SK-N-SH treated with all-trans-retinoic acid at 6 μM for 48 hours (cell line): ENCODE measurements around the gene PTPRN2.

Source experiments
- ATAC-seq: fragments of 200-7000 bp; cut with Tn5 transposase; 3 replicates; pipeline ENCODE4 v1.9.1; 2020; ENCODE audit warnings: mild to moderate bottlenecking, moderate library complexity
- ARNTL ChIP-seq: fragments of 450-650 bp; formaldehyde crosslinking; IDR thresholded peaks from 2 replicates; pipeline ENCODE4 v1.5.0; 2020; ENCODE audit warnings: low read depth, mild to moderate bottlenecking, moderate library complexity, borderline replicate concordance
- BACH2 ChIP-seq: fragments of 250-450 bp; sonication (Bioruptor Pico); IDR thresholded peaks from 2 replicates; pipeline ENCODE4 v1.9.0; 2021; ENCODE audit warnings: mild to moderate bottlenecking, borderline replicate concordance
- CSDC2 ChIP-seq: fragments of 250-450 bp; sonication (Bioruptor Pico); IDR thresholded peaks from 2 replicates; pipeline ENCODE4 v1.5.0; 2020; ENCODE audit warnings: mild to moderate bottlenecking, moderate library complexity
- ESRRG ChIP-seq: fragments of 250-450 bp; sonication (Bioruptor Pico); IDR thresholded peaks from 2 replicates; pipeline ENCODE4 v1.6.1; 2021; ENCODE audit warnings: mild to moderate bottlenecking
- GLIS3 ChIP-seq: fragments of 250-450 bp; sonication (Bioruptor Pico); IDR thresholded peaks from 2 replicates; pipeline ENCODE4 v1.5.0; 2020; ENCODE audit warnings: mild to moderate bottlenecking, moderate library complexity
- OSR1 ChIP-seq: fragments of 250-450 bp; sonication (Bioruptor Pico); IDR thresholded peaks from 2 replicates; pipeline ENCODE4 v1.8.0; 2022; ENCODE audit warnings: moderate library complexity, mild to moderate bottlenecking, inconsistent platforms
- PPARA ChIP-seq: fragments of 250-450 bp; sonication (Bioruptor Pico); IDR thresholded peaks from 2 replicates; pipeline ENCODE4 v1.5.0; 2020; ENCODE audit warnings: mild to moderate bottlenecking, borderline replicate concordance
- TCF4 ChIP-seq: fragments of 250-450 bp; sonication (Bioruptor Pico); IDR thresholded peaks from 2 replicates; pipeline ENCODE4 v1.8.0; 2021; ENCODE audit warnings: mild to moderate bottlenecking, moderate library complexity, borderline replicate concordance
- TOX ChIP-seq: fragments of 250-450 bp; sonication (Bioruptor Pico); IDR thresholded peaks from 2 replicates; pipeline ENCODE4 v1.8.0; 2021; ENCODE audit warnings: mild to moderate bottlenecking, moderate library complexity, borderline replicate concordance
- ZC3H10 ChIP-seq: fragments of 250-450 bp; sonication (Bioruptor Pico); IDR thresholded peaks from 2 replicates; pipeline ENCODE4 v1.5.1; 2021; ENCODE audit warnings: mild to moderate bottlenecking, moderate library complexity
- ZFP3 ChIP-seq: fragments of 250-450 bp; sonication (Bioruptor Pico); IDR thresholded peaks from 2 replicates; pipeline ENCODE4 v1.5.0; 2020; ENCODE audit warnings: mild to moderate bottlenecking, moderate library complexity
- ZFP30 ChIP-seq: fragments of 450-650 bp; formaldehyde crosslinking; IDR thresholded peaks from 2 replicates; pipeline ENCODE4 v1.5.0; 2022; ENCODE audit warnings: mild to moderate bottlenecking, moderate library complexity
- ZNF70 ChIP-seq: fragments of 450-650 bp; formaldehyde crosslinking; IDR thresholded peaks from 2 replicates; pipeline ENCODE4 v1.5.0; 2020; ENCODE audit warnings: mild to moderate bottlenecking, moderate library complexity
- ZNF8 ChIP-seq: fragments of 450-650 bp; formaldehyde crosslinking; IDR thresholded peaks from 2 replicates; pipeline ENCODE4 v1.5.0; 2020; ENCODE audit warnings: mild to moderate bottlenecking, moderate library complexity
- TF ChIP-seq, protein P1 (sequence below): fragments of 250-450 bp; sonication (Bioruptor Pico); IDR thresholded peaks from 2 replicates; pipeline ENCODE4 v1.8.0; 2020; ENCODE audit warnings: mild to moderate bottlenecking, moderate library complexity, borderline replicate concordance
- TF ChIP-seq, protein P2 (sequence below): fragments of 250-450 bp; sonication (Bioruptor Pico); IDR thresholded peaks from 2 replicates; pipeline ENCODE4 v1.5.1; 2020; ENCODE audit warnings: low read depth, mild to moderate bottlenecking, moderate library complexity
- TF ChIP-seq, protein P3 (sequence below): fragments of 250-450 bp; sonication (Bioruptor Pico); IDR thresholded peaks from 2 replicates; pipeline ENCODE4 v1.5.1; 2021; ENCODE audit warnings: mild to moderate bottlenecking, moderate library complexity
- TF ChIP-seq, protein P4 (sequence below): fragments of 250-450 bp; sonication (Bioruptor Pico); IDR thresholded peaks from 2 replicates; pipeline ENCODE4 v1.8.0; 2021; ENCODE audit warnings: low read depth, mild to moderate bottlenecking, moderate library complexity, borderline replicate concordance
- TF ChIP-seq, protein P5 (sequence below): fragments of 250-450 bp; sonication (Bioruptor Pico); IDR thresholded peaks from 2 replicates; pipeline ENCODE4 v1.5.0; 2020; ENCODE audit warnings: mild to moderate bottlenecking, moderate library complexity

The PTPRN2 gene

DNA sequence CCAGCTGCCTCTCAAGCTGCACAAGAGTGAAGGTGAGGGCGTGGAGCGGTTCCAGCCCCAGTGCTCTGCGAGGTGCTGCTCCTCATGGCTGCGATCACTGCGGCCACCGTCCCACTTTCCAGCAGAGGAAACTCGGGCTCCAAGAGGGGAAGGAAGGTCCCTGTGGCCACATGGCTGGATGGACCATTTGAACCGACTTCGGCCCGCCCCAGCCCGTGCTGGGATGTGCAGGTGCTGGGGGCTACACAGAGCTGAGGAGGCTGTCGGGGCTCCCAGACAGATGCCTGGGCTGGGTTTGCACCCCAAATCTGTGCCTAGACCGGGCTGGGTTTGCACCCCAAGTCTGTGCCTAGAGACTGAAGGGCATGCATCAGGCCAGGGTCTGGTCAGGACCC lies 1064.3 kb downstream of the PTPRN2 start (continued):
- TF ChIP-seq PPARA (CRISPR knock-in tag) (no peak), GLIS3 (CRISPR knock-in tag) (no peak), TCF4 (CRISPR knock-in tag) (no peak), ZNF8 (CRISPR knock-in tag) (no peak)
- TF ChIP-seq, protein P1, sequence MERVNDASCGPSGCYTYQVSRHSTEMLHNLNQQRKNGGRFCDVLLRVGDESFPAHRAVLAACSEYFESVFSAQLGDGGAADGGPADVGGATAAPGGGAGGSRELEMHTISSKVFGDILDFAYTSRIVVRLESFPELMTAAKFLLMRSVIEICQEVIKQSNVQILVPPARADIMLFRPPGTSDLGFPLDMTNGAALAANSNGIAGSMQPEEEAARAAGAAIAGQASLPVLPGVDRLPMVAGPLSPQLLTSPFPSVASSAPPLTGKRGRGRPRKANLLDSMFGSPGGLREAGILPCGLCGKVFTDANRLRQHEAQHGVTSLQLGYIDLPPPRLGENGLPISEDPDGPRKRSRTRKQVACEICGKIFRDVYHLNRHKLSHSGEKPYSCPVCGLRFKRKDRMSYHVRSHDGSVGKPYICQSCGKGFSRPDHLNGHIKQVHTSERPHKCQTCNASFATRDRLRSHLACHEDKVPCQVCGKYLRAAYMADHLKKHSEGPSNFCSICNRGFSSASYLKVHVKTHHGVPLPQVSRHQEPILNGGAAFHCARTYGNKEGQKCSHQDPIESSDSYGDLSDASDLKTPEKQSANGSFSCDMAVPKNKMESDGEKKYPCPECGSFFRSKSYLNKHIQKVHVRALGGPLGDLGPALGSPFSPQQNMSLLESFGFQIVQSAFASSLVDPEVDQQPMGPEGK (CRISPR knock-in tag), result no peak
- TF ChIP-seq, protein P2, sequence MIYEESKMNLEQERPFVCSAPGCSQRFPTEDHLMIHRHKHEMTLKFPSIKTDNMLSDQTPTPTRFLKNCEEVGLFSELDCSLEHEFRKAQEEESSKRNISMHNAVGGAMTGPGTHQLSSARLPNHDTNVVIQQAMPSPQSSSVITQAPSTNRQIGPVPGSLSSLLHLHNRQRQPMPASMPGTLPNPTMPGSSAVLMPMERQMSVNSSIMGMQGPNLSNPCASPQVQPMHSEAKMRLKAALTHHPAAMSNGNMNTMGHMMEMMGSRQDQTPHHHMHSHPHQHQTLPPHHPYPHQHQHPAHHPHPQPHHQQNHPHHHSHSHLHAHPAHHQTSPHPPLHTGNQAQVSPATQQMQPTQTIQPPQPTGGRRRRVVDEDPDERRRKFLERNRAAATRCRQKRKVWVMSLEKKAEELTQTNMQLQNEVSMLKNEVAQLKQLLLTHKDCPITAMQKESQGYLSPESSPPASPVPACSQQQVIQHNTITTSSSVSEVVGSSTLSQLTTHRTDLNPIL (CRISPR knock-in tag), result no peak

DNA sequence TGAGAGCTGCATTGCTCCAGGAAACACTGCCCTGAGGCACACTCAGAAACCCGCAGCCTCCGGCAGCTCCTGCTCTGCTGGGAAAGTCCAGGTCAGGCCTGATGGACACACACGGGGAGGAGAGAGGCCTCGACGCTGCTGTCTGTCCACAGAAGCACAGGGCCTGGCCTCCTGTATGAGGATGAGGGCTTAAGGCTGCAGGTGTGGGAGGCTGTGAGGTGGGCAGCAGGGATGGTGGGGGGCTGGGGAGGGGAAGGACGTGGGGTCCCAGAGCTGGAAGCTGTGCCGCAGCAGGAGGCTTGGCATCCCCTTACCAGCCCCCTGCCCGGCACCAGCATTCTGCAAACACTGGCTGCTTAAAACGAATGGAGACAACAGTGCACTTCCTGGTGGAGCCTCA lies 1064.7 kb downstream of the PTPRN2 start:
- ATAC-seq, result no peak
- TF ChIP-seq OSR1 (no peak), ZNF8 (CRISPR knock-in tag) (no peak), ZNF70 (CRISPR knock-in tag) (no peak), ARNTL (CRISPR knock-in tag) (no peak), PPARA (CRISPR knock-in tag) (no peak), ZFP30 (no peak), TCF4 (CRISPR knock-in tag) (no peak), ZFP3 (CRISPR knock-in tag) (no peak), GLIS3 (CRISPR knock-in tag) (no peak), BACH2 (CRISPR knock-in tag) (no peak)
- TF ChIP-seq, protein P1 (CRISPR knock-in tag), result no peak

DNA sequence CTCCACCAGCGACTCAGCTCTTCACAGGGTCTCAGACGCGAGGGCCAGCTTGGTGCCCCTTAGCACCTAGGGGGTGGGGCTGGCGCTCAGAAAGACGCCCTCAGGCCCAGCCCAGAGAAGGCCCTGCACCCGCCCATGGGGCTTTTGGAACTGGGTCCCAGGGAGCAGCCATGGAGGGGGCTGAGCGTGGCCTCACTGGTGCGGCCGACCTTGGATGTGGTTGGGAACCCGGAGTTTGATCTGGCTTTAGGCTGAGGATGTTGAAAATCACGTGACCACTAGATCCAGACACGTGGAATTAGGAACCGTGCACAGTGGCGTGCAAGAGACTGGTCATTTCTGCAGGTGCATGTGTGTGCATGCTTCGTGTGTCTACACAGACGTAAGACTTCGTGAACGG lies 1065.4 kb downstream of the PTPRN2 start:
- TF ChIP-seq, protein P3, sequence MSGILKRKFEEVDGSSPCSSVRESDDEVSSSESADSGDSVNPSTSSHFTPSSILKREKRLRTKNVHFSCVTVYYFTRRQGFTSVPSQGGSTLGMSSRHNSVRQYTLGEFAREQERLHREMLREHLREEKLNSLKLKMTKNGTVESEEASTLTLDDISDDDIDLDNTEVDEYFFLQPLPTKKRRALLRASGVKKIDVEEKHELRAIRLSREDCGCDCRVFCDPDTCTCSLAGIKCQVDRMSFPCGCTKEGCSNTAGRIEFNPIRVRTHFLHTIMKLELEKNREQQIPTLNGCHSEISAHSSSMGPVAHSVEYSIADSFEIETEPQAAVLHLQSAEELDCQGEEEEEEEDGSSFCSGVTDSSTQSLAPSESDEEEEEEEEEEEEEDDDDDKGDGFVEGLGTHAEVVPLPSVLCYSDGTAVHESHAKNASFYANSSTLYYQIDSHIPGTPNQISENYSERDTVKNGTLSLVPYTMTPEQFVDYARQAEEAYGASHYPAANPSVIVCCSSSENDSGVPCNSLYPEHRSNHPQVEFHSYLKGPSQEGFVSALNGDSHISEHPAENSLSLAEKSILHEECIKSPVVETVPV, result no peak
- TF ChIP-seq PPARA (CRISPR knock-in tag), result no peak
- no peak for ATAC-seq

DNA sequence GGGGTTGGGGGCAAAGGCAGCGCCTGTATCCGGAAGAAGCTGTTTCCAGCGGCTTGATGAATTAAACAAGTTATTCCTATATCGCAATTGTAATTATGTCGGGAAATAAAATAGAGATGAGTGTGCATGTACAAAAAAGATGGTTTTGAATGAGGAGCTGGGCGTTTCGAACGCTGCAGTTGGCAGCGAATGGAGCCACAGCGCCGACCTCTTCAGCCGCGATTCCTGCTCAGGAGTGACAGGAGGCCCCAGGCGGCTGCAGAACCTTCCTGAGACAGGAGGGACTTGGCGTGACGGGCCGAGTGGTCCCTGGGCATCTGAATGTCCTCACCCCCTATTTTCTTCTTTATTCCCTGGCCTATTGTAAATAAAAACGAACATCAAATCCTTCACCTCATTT lies 1065.9 kb downstream of the PTPRN2 start:
- no peak for TF ChIP-seq TOX (CRISPR knock-in tag)
- no peak for TF ChIP-seq ZFP3 (CRISPR knock-in tag)
- no peak for TF ChIP-seq GLIS3 (CRISPR knock-in tag)
- no peak for TF ChIP-seq ESRRG (CRISPR knock-in tag)
- no peak for TF ChIP-seq CSDC2
- TF ChIP-seq ZFP30, result no peak
- TF ChIP-seq, protein P4, sequence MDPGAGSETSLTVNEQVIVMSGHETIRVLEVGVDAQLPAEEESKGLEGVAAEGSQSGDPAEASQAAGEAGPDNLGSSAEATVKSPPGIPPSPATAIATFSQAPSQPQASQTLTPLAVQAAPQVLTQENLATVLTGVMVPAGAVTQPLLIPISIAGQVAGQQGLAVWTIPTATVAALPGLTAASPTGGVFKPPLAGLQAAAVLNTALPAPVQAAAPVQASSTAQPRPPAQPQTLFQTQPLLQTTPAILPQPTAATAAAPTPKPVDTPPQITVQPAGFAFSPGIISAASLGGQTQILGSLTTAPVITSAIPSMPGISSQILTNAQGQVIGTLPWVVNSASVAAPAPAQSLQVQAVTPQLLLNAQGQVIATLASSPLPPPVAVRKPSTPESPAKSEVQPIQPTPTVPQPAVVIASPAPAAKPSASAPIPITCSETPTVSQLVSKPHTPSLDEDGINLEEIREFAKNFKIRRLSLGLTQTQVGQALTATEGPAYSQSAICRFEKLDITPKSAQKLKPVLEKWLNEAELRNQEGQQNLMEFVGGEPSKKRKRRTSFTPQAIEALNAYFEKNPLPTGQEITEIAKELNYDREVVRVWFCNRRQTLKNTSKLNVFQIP (CRISPR knock-in tag), result no peak
- no peak for TF ChIP-seq PPARA (CRISPR knock-in tag)
- TF ChIP-seq, protein P2 (CRISPR knock-in tag), result no peak
- no peak for TF ChIP-seq ZNF8 (CRISPR knock-in tag)
- TF ChIP-seq, protein P5, sequence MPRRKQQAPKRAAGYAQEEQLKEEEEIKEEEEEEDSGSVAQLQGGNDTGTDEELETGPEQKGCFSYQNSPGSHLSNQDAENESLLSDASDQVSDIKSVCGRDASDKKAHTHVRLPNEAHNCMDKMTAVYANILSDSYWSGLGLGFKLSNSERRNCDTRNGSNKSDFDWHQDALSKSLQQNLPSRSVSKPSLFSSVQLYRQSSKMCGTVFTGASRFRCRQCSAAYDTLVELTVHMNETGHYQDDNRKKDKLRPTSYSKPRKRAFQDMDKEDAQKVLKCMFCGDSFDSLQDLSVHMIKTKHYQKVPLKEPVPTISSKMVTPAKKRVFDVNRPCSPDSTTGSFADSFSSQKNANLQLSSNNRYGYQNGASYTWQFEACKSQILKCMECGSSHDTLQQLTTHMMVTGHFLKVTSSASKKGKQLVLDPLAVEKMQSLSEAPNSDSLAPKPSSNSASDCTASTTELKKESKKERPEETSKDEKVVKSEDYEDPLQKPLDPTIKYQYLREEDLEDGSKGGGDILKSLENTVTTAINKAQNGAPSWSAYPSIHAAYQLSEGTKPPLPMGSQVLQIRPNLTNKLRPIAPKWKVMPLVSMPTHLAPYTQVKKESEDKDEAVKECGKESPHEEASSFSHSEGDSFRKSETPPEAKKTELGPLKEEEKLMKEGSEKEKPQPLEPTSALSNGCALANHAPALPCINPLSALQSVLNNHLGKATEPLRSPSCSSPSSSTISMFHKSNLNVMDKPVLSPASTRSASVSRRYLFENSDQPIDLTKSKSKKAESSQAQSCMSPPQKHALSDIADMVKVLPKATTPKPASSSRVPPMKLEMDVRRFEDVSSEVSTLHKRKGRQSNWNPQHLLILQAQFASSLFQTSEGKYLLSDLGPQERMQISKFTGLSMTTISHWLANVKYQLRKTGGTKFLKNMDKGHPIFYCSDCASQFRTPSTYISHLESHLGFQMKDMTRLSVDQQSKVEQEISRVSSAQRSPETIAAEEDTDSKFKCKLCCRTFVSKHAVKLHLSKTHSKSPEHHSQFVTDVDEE (CRISPR knock-in tag), result no peak
- TF ChIP-seq ZC3H10 (CRISPR knock-in tag), result no peak
- ATAC-seq, result no peak
